ENCODE data around the gene AIP. TPM values are rescaled to one million over a fixed set of nuclear protein-coding genes. Genes with fewer than 3 reads are reported as not detected.

AIP gene
- total RNA-seq, 1 donor from 2014 or later, result 32.9 TPM

DNA sequence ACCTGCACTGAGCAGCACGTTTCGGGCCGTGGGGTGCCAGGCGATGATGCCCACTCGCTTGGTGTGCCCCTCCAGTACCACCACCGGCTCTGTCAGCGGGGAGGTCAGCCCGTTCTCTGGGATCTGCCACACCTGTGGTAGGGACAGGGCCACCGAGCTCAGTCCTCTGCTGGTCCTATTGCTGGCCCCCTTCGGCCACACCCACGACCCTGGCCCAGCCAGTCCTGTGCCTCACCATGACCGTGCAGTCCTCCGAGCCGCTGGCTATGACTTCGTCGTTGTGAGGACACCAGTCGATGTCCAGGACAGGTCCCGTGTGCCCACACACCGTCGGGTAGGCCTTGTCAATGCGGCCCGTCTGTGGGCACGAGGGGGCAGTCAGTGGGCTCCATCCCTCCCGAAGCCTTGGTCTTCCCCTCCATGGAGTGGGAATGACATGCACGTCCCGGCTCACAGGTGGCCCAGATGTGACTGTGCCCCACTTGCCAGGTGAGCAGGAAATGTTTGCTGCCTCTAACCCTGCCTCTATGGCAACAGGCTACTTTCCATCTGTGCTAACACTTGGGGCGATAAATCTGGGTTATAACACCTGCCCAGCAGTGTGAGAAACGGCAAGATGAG lies 41.0 kb upstream of the AIP start:
- Mint-ChIP-seq H3K4me1 (ENCODE audit: unreplicated experiment) (peaks cover 21% of the 10 kb centered on the region), H3K27me3 (ENCODE audit: unreplicated experiment) (peaks cover 29% of the 10 kb centered on the region), H3K4me3 (ENCODE audit: unreplicated experiment) (peak overlapping the region; percentile 95), H3K36me3 (ENCODE audit: low read depth, unreplicated experiment) (peaks cover 11% of the 10 kb centered on the region), H3K27ac (ENCODE audit: unreplicated experiment) (peak overlapping the region; percentile 80), H3K9me3 (ENCODE audit: unreplicated experiment) (no peaks in the 10 kb centered on the region)
- TF ChIP-seq, protein P1, sequence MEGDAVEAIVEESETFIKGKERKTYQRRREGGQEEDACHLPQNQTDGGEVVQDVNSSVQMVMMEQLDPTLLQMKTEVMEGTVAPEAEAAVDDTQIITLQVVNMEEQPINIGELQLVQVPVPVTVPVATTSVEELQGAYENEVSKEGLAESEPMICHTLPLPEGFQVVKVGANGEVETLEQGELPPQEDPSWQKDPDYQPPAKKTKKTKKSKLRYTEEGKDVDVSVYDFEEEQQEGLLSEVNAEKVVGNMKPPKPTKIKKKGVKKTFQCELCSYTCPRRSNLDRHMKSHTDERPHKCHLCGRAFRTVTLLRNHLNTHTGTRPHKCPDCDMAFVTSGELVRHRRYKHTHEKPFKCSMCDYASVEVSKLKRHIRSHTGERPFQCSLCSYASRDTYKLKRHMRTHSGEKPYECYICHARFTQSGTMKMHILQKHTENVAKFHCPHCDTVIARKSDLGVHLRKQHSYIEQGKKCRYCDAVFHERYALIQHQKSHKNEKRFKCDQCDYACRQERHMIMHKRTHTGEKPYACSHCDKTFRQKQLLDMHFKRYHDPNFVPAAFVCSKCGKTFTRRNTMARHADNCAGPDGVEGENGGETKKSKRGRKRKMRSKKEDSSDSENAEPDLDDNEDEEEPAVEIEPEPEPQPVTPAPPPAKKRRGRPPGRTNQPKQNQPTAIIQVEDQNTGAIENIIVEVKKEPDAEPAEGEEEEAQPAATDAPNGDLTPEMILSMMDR (IDR thresholded peaks at IDR 0.05; ENCODE audit: unreplicated experiment), result no peak
- no peak for DNase-seq (ENCODE audit: low spot score)

DNA sequence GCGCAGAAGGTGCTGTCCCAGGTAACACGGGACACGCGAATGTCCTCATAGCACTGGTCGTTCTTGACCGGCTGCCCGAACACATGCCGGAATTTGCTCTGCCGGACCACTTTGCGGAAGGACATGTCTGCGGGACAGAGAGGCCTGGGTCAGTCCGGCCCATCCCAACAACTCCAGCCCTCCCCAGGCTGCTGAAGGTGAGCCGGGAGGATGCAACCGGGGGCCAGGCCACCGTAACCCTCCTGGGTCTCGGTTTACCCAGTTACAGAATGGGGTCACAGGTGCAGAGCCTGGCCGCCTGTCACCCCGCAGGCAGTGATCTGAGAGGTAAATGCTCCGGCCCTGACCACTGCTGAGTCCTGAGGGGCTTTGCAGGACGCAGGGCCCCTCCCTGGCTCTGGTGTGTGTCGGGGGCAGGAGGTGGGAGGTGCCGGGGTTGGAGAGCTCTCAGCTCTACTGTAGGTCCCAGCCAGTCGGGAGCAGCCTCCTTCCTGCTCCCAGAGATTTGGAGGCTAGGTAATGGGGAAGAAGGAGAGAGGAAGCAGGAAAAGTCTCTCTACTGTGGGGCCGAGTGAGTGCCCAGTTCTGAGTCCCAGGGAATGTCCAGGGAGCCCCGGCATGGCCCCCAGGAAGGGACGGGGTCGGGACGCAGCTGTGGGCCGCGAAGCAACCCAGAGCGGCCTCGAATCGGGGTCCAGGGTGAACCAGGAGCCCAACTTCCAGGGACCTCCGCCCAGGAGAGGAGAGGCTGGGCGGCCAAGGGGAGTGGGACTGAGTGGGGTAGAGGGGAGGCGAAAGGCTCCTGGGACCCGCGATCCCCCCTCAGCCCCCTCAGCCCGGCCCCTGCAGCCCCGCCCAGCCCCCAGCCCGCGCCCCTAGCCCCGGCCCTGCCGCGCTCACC lies 40.1 kb upstream of the AIP start:
- Mint-ChIP-seq H3K27ac (ENCODE audit: unreplicated experiment) (peak overlapping the region; percentile 95), H3K4me1 (ENCODE audit: unreplicated experiment) (peaks cover 21% of the 10 kb centered on the region), H3K4me3 (ENCODE audit: unreplicated experiment) (peak overlapping the region; percentile 95), H3K9me3 (ENCODE audit: unreplicated experiment) (no peaks in the 10 kb centered on the region), H3K36me3 (ENCODE audit: low read depth, unreplicated experiment) (peaks cover 10% of the 10 kb centered on the region), H3K27me3 (ENCODE audit: unreplicated experiment) (peaks cover 28% of the 10 kb centered on the region)
- DNase-seq (ENCODE audit: low spot score), result no peak
- TF ChIP-seq, protein P1 (IDR thresholded peaks at IDR 0.05; ENCODE audit: unreplicated experiment), result no peak

- TF ChIP-seq, protein P1 (IDR thresholded peaks at IDR 0.05; ENCODE audit: unreplicated experiment), result no peak
- Mint-ChIP-seq H3K27ac (ENCODE audit: unreplicated experiment) (peak overlapping the region; percentile 3), H3K27me3 (ENCODE audit: unreplicated experiment) (peaks cover 12% of the 10 kb centered on the region), H3K36me3 (ENCODE audit: low read depth, unreplicated experiment) (no peaks in the 10 kb centered on the region), H3K4me1 (ENCODE audit: unreplicated experiment) (peaks cover 15% of the 10 kb centered on the region), H3K4me3 (ENCODE audit: unreplicated experiment) (peak overlapping the region; percentile 78), H3K9me3 (ENCODE audit: unreplicated experiment) (no peaks in the 10 kb centered on the region)
- no peak for DNase-seq (ENCODE audit: low spot score)
Measured at GRCh38 chr11:67445515-67445914, 37.3 kb upstream of the AIP start.

DNA sequence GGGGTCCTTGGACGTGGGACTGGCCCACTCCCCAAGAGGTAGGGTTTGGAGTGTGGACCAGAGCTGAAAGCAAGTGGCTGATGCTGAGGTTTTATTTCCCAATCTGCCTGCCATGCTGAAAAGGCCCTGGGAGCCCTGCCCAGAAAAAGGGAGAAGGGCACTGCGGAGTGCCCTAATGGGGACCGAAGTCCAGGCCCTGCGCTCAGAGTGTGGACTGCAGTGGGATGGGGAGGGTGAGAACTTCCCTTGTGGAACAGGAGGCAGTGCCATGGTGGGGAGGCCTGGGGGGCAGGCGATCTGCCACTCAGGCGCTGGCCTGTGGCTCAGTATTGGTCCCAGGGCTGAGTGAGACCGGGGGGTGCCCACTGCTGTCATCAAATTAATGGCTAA lies 34.6 kb upstream of the AIP start:
- H3K27me3 Mint-ChIP-seq (ENCODE audit: unreplicated experiment), result peaks cover 6% of the 10 kb centered on the region
- no peaks in the 10 kb centered on the region for H3K36me3 Mint-ChIP-seq (ENCODE audit: low read depth, unreplicated experiment)
- DNase-seq (ENCODE audit: low spot score), result no peak
- H3K9me3 Mint-ChIP-seq (ENCODE audit: unreplicated experiment), result no peaks in the 10 kb centered on the region
- peaks cover 8% of the 10 kb centered on the region for H3K4me1 Mint-ChIP-seq (ENCODE audit: unreplicated experiment)
- no peak overlapping the region for H3K27ac Mint-ChIP-seq (ENCODE audit: unreplicated experiment)
- TF ChIP-seq, protein P1 (IDR thresholded peaks at IDR 0.05; ENCODE audit: unreplicated experiment), result no peak
- no peak overlapping the region for H3K4me3 Mint-ChIP-seq (ENCODE audit: unreplicated experiment)
